ENCODE results near the gene LRRC14B.
A peak's percentile ranks its signal among the peaks of the same experiment; 100 is the strongest.
"Not testable (repeated sequence)": the region's sequence is repeated elsewhere in the genome, so short reads cannot be mapped to it uniquely, and the experiment has no call there.

LRRC14B gene

DNA sequence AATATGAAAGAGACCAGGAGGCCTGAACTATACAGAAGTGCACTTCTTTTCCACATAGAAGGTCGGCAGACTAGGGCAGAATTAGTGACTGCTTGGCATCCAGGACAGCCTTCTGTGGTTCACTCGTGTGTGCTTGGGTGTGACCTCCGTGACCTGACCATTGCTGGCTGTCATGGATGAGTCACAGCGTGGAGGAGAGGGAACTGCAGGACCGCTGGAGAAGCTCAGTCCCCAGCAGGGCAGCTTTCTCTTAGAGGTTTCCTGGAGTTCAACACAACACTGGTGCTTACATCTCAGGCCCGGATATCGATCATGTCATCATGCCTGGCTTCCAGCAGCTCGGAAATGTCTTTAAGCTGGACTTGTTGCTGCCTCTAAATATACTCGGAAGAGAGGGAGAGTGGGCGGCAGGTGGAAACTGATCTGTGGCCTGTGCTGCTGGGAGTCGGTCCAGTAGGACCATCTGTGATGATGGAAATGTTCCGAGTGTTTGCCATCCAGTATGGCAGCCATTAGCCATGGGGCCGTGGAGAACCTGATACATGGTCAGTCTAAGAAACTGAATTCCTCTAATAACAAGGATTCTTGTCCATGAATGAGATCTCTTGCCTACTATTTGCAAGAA, 49.9 kb downstream of the LRRC14B start:
- not testable (repeated sequence) for DNase-seq (ENCODE audit: low spot score)

DNA sequence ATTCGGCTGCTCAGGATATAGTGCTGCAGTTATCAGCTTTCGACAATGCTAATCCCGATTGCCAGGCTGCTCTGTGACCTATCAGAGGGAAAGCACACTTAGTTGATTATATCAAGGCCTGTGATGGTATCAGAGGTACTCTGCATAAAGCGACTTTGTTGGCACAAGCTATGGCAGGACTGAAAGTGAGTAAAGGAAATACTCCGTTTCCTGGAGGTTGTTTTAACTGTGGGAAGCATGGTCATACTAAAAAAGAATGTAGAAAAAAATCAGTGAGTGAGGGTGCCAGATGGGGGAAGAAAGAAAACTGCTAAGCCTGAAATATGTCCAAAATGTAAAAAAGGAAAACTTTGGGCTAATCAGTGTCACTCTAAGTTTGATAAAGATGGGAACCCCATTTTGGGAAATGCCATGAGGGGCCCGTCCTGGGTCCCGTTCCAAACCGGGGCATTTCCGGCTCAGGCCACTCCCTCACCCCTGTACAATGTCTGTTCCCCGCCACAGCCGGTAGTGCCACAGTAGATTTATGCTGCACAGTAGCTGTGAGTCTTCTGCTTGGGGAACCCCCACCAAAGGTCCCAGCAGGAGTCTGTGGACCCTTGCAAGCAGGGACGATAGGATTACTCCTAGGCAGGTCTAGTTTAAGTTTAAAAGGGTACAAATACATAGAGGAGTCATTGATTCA, 52.5 kb downstream of the LRRC14B start:
- not testable (repeated sequence) for DNase-seq (ENCODE audit: low spot score)

DNA sequence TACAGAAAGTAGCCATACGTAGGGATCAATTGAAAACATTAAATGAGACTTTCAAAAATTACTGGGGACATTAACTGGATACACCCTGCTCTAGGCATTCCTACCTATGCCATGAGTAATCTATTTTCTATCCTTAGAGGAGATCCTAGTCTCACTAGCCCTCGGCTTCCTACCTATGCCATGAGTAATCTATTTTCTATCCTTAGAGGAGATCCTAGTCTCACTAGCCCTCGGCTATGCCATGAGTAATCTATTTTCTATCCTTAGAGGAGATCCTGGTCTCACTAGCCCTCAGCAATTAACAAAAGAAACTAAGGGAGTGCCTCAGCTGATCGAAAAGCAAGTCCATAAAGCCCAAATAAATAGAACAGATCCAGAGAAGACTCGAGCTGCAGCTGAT, 54.4 kb downstream of the LRRC14B start:
- peak; percentile 45 for DNase-seq (ENCODE audit: low spot score)

Data from kidney tubule cell (primary cell).